Measurements from ENCODE around the gene LHPP. TPM values are rescaled to one million over a fixed set of nuclear protein-coding genes. Genes with fewer than 3 reads are reported as not detected.
A peak's percentile ranks its signal among the peaks of the same experiment; 100 is the strongest.

The LHPP gene, protein sequence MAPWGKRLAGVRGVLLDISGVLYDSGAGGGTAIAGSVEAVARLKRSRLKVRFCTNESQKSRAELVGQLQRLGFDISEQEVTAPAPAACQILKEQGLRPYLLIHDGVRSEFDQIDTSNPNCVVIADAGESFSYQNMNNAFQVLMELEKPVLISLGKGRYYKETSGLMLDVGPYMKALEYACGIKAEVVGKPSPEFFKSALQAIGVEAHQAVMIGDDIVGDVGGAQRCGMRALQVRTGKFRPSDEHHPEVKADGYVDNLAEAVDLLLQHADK
- total RNA-seq: 10 to 100 TPM; 16.8 to 27.9 (median 24.2) TPM
- 10 to 100 TPM; 18.1 to 36.8 (median 21.4) TPM for polyA plus RNA-seq
- long read RNA-seq, donor 1, transcript LHPP-202 (7 exons, 1,622 nt): major isoform, 11 of 12 reads
- long read RNA-seq, donor 1, partial matches to known transcripts: 0 of 12 reads
- long read RNA-seq, donor 1, other reads (novel, unspliced or antisense): 0 of 12 reads
- long read RNA-seq, donor 2, transcript LHPP-202 (7 exons, 1,622 nt): major isoform, 8 of 11 reads
- long read RNA-seq, donor 2, partial matches to known transcripts: 0 of 11 reads
- long read RNA-seq, donor 2, other reads (novel, unspliced or antisense): 0 of 11 reads

DNA sequence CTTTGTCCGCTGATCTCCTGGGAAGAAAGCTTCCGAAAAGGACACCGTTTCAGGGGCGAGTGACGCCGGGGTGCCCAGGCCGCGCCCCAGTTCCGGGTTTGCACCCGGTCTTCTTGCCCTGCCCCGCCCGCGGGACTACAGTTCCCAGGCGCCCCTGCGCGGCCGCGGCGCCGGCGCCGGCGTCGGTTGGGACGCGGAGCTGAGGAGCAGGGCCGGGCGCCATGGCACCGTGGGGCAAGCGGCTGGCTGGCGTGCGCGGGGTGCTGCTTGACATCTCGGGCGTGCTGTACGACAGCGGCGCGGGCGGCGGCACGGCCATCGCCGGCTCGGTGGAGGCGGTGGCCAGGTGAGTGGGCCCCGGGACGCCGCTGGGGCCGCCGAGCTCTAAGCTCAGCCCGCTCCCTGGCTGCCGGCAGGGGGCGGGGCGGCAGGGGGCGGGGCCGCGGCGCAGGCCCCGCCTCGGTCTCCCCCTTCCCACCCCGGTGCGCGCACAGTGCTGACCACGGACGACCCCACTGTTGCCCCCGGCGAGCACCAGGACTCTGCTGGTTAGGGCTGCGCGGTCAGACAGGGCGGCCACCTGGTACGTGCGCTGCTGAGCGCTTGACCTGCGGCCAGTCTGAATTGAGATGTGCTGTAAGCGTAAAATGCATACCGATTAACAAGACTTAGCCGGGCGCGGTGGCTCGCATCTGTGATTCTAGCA lies at the start of gene LHPP:
Gene LHPP, plus strand, starts transcription at position 182 of the 706 bp plus-strand sequence. Its CDS starts 40 bp downstream, at position 222.
- no peaks in the 10 kb centered on the region for H3K9me3 ChIP-seq
- H3K27ac ChIP-seq: peak within 1 kb of the TSS; percentile 61 to 95 (median 86)
- no peaks in the 10 kb centered on the region for H3K36me3 ChIP-seq
- peaks cover 0 to 4% (median 0%) of the 10 kb centered on the region in 7 donors for H3K27me3 ChIP-seq (replicated peaks in 1 of 7)
- WGBS, 5 donors: 1 to 2% (median 1%) methylated on average over 29 to 81 of the region's 81 CpGs
- TF ChIP-seq POLR2AphosphoS5 (IDR thresholded peaks at IDR 0.05) (peak; percentile 72 to 85 (median 80)), POLR2A (IDR thresholded peaks at IDR 0.05) (peak in 1 of 3 donors; percentile 3)
- TF ChIP-seq, protein P1, sequence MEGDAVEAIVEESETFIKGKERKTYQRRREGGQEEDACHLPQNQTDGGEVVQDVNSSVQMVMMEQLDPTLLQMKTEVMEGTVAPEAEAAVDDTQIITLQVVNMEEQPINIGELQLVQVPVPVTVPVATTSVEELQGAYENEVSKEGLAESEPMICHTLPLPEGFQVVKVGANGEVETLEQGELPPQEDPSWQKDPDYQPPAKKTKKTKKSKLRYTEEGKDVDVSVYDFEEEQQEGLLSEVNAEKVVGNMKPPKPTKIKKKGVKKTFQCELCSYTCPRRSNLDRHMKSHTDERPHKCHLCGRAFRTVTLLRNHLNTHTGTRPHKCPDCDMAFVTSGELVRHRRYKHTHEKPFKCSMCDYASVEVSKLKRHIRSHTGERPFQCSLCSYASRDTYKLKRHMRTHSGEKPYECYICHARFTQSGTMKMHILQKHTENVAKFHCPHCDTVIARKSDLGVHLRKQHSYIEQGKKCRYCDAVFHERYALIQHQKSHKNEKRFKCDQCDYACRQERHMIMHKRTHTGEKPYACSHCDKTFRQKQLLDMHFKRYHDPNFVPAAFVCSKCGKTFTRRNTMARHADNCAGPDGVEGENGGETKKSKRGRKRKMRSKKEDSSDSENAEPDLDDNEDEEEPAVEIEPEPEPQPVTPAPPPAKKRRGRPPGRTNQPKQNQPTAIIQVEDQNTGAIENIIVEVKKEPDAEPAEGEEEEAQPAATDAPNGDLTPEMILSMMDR (IDR thresholded peaks at IDR 0.05 in 8 of 11, conservative IDR thresholded peaks at IDR 0.05 in 3 of 11): peak in 8 of 11 experiments; percentile 36 to 89 (median 78)
- peak within 1 kb of the TSS; percentile 50 to 98 (median 83) for H3K4me3 ChIP-seq
- peak; percentile 99 for DNase-seq
- intact Hi-C loops (cut with DNase I; ENCODE audit: low total_unique reads): no loop called here
- peaks cover 9 to 42% (median 35%) of the 10 kb centered on the region in 6 donors for H3K4me1 ChIP-seq

DNA sequence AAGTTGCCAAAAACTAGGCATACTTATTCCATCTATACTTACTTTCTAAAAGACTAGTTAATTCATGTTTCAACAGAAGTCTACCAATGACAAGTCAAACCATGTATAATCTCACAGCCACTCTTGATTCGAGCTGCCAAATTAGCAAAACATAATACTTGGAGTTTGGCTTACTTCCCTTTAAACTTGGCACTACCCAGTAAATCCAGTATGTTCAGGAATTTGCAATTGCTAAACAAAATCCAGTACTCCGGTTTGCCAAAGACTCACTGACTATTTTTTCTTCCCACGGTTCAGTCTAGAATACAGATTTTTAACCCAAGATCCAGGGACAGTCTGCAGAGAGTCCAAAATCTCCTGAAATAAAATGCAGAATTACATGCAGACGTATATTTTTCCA lies 47.5 kb upstream of the LHPP start:
- intact Hi-C loops (cut with DNase I; ENCODE audit: low total_unique reads): no loop called here
- no peak for TF ChIP-seq POLR2A (IDR thresholded peaks at IDR 0.05)
- TF ChIP-seq, protein P1 (IDR thresholded peaks at IDR 0.05 in 8 of 11, conservative IDR thresholded peaks at IDR 0.05 in 3 of 11): no peak
- no peak for TF ChIP-seq POLR2AphosphoS5 (IDR thresholded peaks at IDR 0.05)
- peaks cover 0 to 30% (median 3%) of the 10 kb centered on the region in 6 donors for H3K36me3 ChIP-seq
- peaks cover 0 to under 1% (median 0%) of the 10 kb centered on the region in 7 donors for H3K27me3 ChIP-seq (replicated peaks in 1 of 7)
- no peaks in the 10 kb centered on the region for H3K9me3 ChIP-seq
- H3K4me3 ChIP-seq: no peak overlapping the region
- no peak for DNase-seq
- WGBS, 5 donors: 73 to 85% (median 78%) methylated on average over 4 of the region's 4 CpGs
- H3K4me1 ChIP-seq: peaks cover 5 to 47% (median 25%) of the 10 kb centered on the region in 6 donors
- H3K27ac ChIP-seq: no peak overlapping the region

DNA sequence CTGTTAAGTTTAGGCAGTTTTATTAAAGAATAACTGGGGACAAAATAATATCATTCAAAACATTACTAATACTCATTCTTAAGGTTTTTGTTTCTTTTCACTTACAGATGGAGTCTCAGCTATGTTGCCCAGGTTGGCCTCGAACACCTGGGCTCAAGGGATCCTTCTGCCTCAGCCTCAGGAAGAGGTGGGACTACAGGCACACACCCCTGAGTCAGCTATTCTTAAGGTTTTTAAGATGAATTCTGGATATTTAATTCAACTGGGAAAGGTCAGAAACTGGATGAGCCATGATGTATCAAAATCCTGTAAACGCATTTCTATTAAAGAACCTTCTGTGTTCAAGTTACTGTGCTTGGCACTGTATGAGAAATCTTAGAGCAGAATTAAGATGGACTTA lies 46.4 kb upstream of the LHPP start:
- no peak for DNase-seq
- TF ChIP-seq, protein P1 (IDR thresholded peaks at IDR 0.05 in 8 of 11, conservative IDR thresholded peaks at IDR 0.05 in 3 of 11): no peak
- TF ChIP-seq POLR2AphosphoS5 (IDR thresholded peaks at IDR 0.05) (no peak), POLR2A (IDR thresholded peaks at IDR 0.05) (no peak)
- Histone ChIP-seq H3K27ac (no peak overlapping the region), H3K27me3 (replicated peaks in 1 of 7) (peaks cover 0 to 10% (median 0%) of the 10 kb centered on the region in 7 donors), H3K4me3 (no peak overlapping the region), H3K4me1 (peaks cover 5 to 54% (median 29%) of the 10 kb centered on the region in 6 donors), H3K9me3 (no peaks in the 10 kb centered on the region), H3K36me3 (peaks cover 0 to 23% (median 0%) of the 10 kb centered on the region in 6 donors)
- intact Hi-C loops (cut with DNase I; ENCODE audit: low total_unique reads): no loop called here
- whole genome bisulfite sequencing, 5 donors: 84 to 92% (median 88%) methylated on average over 2 of the region's 2 CpGs

All from spleen (tissue), 13 donors.